Effector memory CD8-positive, alpha-beta T cell (primary cell): Measurements from ENCODE around the gene TAMALIN.
A peak's percentile ranks its signal among the peaks of the same experiment; 100 is the strongest.

Experiments
- ATAC-seq: fragments of 150-1000 bp; cut with Tn5 transposase; replicated peaks from 2 replicates; pipeline ENCODE4 v1.10.0; 2021; ENCODE audit warnings: mild to moderate bottlenecking, moderate library complexity
- DNase-seq, 3 experiments: peaks; one replicate each; pipeline ENCODE4 v3.0.0; 2021
- H3K27ac Mint-ChIP-seq, 2 donors: one replicate each; pipeline ENCODE4 v1.8.0; 2022; ENCODE audit warnings: mild to moderate bottlenecking in 2 of 2, mixed read lengths in 2 of 2, moderate library complexity in 2 of 2
- H3K27me3 Mint-ChIP-seq, 2 donors: one replicate each; pipeline ENCODE4 v1.8.0; 2022; ENCODE audit warnings: mixed read lengths in 2 of 2
- H3K36me3 Mint-ChIP-seq: one replicate; pipeline ENCODE4 v1.8.0; 2022; ENCODE audit warnings: mild to moderate bottlenecking, moderate library complexity, mixed read lengths; ENCODE audit not compliant: insufficient read depth
- H3K4me1 Mint-ChIP-seq, 2 donors: one replicate each; pipeline ENCODE4 v1.8.0; 2022; ENCODE audit warnings: low read depth in 2 of 2, mixed read lengths in 2 of 2
- H3K4me3 Mint-ChIP-seq, 2 donors: one replicate each; pipeline ENCODE4 v1.8.0; 2022; ENCODE audit warnings: mild to moderate bottlenecking in 2 of 2, mixed read lengths in 2 of 2, moderate library complexity in 2 of 2
- H3K9me3 Mint-ChIP-seq, 2 donors: one replicate each; pipeline ENCODE4 v1.8.0; 2022; ENCODE audit warnings: mixed read lengths in 2 of 2

The TAMALIN gene

DNA sequence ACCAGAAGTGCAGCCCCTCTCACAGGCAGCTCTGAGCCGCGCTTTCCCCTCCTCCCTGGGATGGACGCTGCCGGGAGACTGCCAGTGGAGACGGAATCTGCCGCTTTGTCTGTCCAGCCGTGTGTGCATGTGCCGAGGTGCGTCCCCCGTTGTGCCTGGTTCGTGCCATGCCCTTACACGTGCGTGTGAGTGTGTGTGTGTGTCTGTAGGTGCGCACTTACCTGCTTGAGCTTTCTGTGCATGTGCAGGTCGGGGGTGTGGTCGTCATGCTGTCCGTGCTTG is 12.3 kb upstream of the TAMALIN start:
- Mint-ChIP-seq H3K27ac (no peak overlapping the region), H3K9me3 (no peaks in the 10 kb centered on the region), H3K4me3 (no peak overlapping the region), H3K4me1 (peaks cover 0 to 4% of the 10 kb centered on the region in 2 donors), H3K27me3 (no peaks in the 10 kb centered on the region), H3K36me3 (peaks cover 6% of the 10 kb centered on the region)
- ATAC-seq (no peak), DNase-seq (no peak)

DNA sequence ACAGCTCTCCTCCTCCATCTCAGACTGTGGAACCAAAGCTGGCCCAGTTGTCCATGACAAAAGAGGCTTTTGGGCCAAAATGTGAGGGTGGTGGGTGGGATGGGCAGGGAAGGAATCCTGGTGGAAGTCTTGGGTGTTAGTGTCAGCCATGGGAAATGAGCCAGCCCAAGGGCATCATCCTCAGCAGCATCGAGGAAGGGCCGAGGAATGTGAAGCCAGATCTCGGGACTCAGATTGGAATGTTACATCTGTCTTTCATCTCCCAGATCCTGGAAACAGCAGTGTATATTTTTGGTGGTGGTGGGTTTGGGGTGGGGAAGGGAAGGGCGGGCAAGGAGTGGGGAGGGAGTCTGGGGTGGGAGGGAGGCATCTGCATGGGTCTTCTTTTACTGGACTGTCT is 11.8 kb upstream of the TAMALIN start:
- H3K27ac Mint-ChIP-seq, result no peak overlapping the region
- no peaks in the 10 kb centered on the region for H3K27me3 Mint-ChIP-seq
- H3K36me3 Mint-ChIP-seq, result peaks cover 6% of the 10 kb centered on the region
- peaks cover 0 to 4% of the 10 kb centered on the region in 2 donors for H3K4me1 Mint-ChIP-seq
- DNase-seq, result no peak
- no peak for ATAC-seq
- no peaks in the 10 kb centered on the region for H3K9me3 Mint-ChIP-seq
- no peak overlapping the region for H3K4me3 Mint-ChIP-seq

DNA sequence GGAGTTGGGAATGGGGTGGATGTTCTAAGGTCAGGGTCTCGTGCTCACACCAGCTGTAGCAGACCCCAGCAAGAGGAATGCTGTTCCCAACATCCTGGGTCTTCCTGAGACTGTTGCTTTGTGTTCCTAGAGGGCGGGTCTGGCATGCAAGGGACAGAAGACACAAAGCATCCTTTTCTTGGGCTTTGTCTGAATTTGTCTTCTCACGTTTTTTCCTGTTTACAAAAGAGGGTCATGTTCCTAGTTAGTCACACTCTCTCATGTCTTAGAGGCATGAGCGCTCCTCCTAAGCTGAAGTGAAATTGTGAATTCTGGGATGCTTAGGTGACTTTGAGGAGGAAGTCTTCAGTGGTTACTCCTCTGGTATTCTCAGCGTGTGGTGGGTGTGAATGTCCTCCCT is 9.6 kb upstream of the TAMALIN start:
- Mint-ChIP-seq H3K4me1 (peaks cover 0 to 4% of the 10 kb centered on the region in 2 donors), H3K4me3 (no peak overlapping the region), H3K9me3 (no peaks in the 10 kb centered on the region), H3K27ac (peak overlapping the region in 1 of 2 donors; percentile 28), H3K36me3 (peaks cover 6% of the 10 kb centered on the region), H3K27me3 (no peaks in the 10 kb centered on the region)
- DNase-seq (no peak), ATAC-seq (no peak)

DNA sequence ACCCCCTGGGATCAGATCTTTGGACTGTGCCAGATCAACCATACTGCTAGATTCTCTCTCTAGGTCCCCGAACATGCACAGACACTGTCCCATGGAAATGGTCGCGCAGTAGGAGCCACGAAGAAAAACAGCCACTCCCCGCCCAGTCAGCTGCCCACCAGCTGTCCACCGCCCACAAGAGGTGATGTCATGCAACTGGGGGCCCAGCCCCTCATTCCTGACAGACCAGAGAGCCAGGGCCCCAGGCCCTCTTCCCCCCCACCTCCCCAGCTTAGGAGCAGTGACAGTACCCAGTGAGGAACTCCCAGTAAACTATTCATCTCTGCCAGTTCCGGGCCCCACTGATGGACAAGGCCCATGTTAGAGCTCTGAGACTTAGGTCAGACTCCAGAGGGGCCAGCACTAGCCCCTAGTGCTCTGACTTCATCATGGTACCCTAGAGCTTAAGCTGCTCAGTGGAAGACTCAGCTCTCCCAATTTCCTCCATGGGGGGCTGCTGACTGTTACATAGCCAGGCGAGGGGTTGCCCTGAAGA is 3.7 kb upstream of the TAMALIN start:
- no peaks in the 10 kb centered on the region for H3K9me3 Mint-ChIP-seq
- peaks cover 10 to 18% of the 10 kb centered on the region in 2 donors for H3K4me1 Mint-ChIP-seq
- no peak overlapping the region for H3K27ac Mint-ChIP-seq
- DNase-seq (no peak), ATAC-seq (no peak)
- H3K36me3 Mint-ChIP-seq, result peaks cover 17% of the 10 kb centered on the region
- H3K4me3 Mint-ChIP-seq, result no peak overlapping the region
- H3K27me3 Mint-ChIP-seq, result peaks cover 19 to 20% of the 10 kb centered on the region in 2 donors

DNA sequence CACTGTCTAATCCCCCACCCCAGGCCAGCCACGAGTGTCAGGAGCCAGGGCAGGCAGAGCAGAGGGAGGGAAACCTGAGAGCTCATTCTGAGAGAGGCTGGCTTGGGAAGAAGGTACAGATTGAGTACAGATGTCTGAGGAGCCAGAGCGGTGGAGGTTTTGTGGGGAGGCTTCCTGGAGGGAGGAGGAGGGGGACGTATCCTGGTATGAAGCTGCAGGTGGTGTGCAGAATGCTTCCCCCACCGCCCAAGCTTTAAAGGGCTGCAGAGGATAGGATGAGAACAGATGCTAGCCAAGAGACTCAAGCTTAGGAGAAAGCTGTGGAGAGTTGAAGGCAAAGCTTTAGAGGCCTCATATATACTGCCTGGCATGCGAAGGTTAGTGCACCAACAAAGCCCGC is 3.2 kb upstream of the TAMALIN start:
- ATAC-seq (no peak), DNase-seq (no peak)
- no peak overlapping the region for H3K27ac Mint-ChIP-seq
- peaks cover 14 to 19% of the 10 kb centered on the region in 2 donors for H3K4me1 Mint-ChIP-seq
- H3K4me3 Mint-ChIP-seq, result no peak overlapping the region
- H3K27me3 Mint-ChIP-seq, result peaks cover 19 to 20% of the 10 kb centered on the region in 2 donors
- peaks cover 19% of the 10 kb centered on the region for H3K36me3 Mint-ChIP-seq
- no peaks in the 10 kb centered on the region for H3K9me3 Mint-ChIP-seq

DNA sequence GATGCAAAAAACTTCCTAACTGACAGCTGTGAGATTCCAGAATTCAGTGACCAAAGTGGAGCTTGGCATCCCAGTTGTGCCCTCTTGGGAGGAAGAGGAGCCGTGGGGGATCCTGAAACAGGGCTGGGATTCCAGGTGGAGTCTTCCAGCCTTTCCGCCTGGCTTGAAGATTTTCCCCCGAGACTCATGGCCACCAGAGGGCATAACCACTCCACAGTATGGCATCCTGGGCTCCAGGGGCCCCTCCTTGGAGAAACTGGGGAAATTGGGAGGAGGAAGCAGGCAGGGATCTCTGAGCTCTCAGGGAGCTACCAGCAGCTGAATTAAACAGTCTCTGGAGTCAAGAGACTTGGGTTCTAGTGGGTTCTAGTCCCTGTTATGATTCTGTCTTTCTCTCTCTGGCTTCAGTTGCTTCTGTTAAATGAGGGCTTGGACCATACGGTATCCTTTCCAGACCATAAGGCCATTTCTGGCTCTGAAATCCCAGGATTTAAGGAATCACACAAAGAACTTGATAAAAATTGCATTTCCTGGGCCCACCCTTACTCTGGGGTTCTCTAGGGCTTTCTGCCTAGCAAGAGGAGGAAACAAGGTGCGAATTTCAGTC is 2.6 kb upstream of the TAMALIN start:
- H3K36me3 Mint-ChIP-seq, result peaks cover 25% of the 10 kb centered on the region
- DNase-seq (no peak), ATAC-seq (no peak)
- H3K4me3 Mint-ChIP-seq, result no peak overlapping the region
- no peak overlapping the region for H3K27ac Mint-ChIP-seq
- peaks cover 19 to 20% of the 10 kb centered on the region in 2 donors for H3K27me3 Mint-ChIP-seq
- peaks cover 15 to 19% of the 10 kb centered on the region in 2 donors for H3K4me1 Mint-ChIP-seq
- no peaks in the 10 kb centered on the region for H3K9me3 Mint-ChIP-seq

DNA sequence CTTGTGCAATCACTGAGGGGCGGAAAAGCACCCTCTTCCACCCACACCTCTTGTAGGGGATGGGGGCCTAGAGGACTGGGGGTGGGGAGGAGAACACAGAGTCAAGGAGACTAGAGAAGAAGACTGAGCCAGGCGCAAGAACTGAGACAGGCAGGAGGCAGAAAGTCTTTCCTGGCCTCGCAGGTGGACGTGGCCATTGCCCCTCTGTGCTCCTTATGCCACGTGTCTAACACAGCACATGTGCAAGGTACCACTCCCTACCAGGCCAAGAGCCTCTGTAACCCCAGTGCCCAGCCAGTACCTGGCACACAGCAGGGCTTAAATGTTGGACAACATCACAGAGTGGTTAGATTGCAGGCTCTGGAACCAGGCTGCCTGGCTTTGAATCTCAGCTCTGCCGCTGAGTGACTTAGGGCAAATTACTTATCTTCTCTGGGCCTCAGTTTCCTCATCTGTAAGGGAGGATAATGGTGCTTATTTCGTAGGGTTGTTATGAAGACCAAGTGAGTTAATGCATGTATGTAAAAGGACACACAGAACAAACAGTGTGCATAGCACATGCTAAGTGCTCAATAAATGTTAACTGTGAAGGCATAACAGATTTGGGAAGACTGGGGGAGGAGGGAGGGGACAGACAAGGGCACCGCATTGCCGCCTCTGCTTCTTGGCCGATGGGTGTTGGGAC is 1.4 kb upstream of the TAMALIN start:
- DNase-seq (no peak), ATAC-seq (no peak)
- H3K9me3 Mint-ChIP-seq, result no peaks in the 10 kb centered on the region
- peaks cover 19 to 20% of the 10 kb centered on the region in 2 donors for H3K27me3 Mint-ChIP-seq
- H3K36me3 Mint-ChIP-seq, result peaks cover 27% of the 10 kb centered on the region
- H3K4me1 Mint-ChIP-seq, result peaks cover 17 to 19% of the 10 kb centered on the region in 2 donors
- H3K4me3 Mint-ChIP-seq, result peak overlapping the region; percentile 79 to 84
- peak overlapping the region; percentile 73 to 86 for H3K27ac Mint-ChIP-seq

DNA sequence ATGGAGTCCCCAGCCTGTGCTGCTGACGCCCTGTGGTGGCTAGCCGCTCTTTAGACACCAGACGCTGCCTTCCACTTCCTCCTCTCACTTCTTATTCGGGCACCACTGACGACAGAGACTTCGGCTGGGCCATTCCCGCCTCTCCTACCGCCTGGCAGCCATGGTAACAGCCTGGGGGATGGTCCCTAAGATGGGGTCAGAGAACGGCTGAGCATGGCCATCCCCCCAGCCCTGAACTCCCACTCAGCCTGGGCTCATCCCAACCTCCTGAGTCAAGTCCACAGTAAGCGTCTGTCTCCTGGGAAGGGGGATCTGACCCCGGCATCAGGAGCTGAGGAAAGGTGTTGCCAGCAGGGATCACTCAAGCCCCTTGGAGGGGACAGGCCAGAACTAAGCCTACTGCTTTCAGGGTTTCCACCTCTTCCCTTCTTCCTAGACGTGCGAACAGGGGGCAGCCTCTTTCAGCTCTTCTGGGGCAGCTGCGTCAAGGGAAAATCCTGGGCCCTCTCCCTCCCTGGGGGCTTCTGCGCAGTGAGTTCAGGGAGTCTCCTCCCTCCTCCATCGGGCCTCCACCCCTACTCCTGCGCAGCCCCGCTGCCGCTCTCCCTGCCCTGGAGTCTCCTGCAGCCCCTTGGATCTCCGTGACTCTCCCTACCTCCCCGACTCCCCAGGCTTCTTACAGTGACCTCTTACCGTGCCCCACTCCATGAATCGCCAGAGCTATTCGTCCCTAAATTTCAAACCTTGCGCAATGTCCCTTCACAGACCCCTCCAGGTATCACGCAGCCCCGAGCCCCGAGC is 643 bp upstream of the TAMALIN start:
- Mint-ChIP-seq H3K9me3 (no peaks in the 10 kb centered on the region), H3K27me3 (peaks cover 19 to 20% of the 10 kb centered on the region in 2 donors), H3K4me1 (peaks cover 17 to 19% of the 10 kb centered on the region in 2 donors), H3K36me3 (peaks cover 32% of the 10 kb centered on the region), H3K4me3 (peak overlapping the region; percentile 79 to 84), H3K27ac (peak overlapping the region; percentile 73 to 86)
- peak in 1 of 3 experiments; percentile 35 for DNase-seq
- peak; percentile 25 for ATAC-seq

DNA sequence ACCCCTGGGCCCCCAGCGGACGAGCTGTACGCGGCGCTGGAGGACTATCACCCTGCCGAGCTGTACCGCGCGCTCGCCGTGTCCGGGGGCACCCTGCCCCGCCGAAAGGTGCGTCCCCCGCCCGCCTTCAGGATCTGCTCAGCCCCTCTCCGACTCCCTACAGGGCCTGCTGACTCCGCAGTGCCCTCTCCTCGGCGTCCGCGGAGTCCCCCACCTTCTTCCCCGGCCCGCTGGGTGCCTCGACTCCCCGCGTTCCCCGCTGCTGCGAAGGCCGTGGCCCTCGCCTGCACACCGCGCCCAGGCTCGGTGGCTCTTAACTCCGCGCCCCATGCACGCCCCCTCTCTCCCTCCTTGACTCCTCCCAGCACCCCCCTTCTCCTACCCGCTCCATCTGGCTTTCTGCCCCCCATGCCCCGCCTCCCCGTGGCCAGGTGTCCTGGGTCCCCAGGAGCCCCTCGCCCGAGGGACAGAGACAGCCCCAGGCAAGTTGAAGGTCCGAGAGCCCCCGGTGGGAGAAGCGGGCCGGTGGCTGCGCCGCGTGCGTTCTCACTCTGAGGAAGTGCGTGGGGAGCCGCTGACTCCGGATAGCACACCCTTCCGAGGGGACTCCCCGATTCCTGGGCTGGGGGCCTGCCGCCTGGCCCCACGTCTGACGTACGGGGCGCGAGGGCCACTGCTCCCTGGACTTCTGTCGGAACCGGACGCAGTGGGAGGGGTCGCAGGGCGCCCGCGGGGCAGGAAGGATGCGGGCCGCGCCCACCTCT is 594 bp downstream of the TAMALIN start:
- Mint-ChIP-seq H3K4me3 (peak overlapping the region; percentile 87 to 89), H3K27me3 (peaks cover 19 to 20% of the 10 kb centered on the region in 2 donors), H3K27ac (peak overlapping the region; percentile 79 to 93), H3K36me3 (peaks cover 39% of the 10 kb centered on the region), H3K4me1 (peaks cover 17 to 19% of the 10 kb centered on the region in 2 donors), H3K9me3 (no peaks in the 10 kb centered on the region)
- peak; percentile 60 for ATAC-seq
- peak; percentile 44 to 53 (median 48) for DNase-seq

DNA sequence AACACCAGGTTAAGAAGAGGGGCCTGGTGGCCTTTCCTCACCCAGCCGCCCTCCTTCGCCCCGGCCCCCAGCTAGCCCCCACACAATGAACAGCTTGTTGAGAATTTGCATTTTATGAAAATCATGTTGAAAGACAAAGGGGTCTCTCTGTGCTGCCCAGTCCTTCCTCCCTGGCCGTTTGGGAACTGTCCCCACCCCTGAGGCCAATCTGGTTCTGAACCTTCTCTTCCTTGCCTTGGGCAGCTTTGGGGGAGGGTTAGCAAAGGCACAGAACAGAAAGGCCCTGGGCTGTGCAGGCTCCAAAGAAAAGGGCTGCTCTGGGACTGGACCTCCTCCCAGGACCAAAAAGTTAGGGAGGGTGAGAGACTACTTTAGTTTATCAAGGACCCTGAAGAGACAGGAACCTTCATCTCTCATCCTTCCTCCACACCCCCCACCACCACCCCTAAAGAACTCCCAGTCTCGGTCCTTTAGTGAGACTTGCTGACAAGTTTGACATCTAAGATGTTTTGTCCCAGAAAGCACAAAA is 1.3 kb downstream of the TAMALIN start:
- Mint-ChIP-seq H3K36me3 (peaks cover 40% of the 10 kb centered on the region), H3K4me3 (peak overlapping the region; percentile 87 to 89), H3K27me3 (peaks cover 19 to 20% of the 10 kb centered on the region in 2 donors), H3K27ac (peak overlapping the region; percentile 79 to 93), H3K9me3 (no peaks in the 10 kb centered on the region), H3K4me1 (peaks cover 17 to 19% of the 10 kb centered on the region in 2 donors)
- no peak for DNase-seq
- ATAC-seq, result no peak

DNA sequence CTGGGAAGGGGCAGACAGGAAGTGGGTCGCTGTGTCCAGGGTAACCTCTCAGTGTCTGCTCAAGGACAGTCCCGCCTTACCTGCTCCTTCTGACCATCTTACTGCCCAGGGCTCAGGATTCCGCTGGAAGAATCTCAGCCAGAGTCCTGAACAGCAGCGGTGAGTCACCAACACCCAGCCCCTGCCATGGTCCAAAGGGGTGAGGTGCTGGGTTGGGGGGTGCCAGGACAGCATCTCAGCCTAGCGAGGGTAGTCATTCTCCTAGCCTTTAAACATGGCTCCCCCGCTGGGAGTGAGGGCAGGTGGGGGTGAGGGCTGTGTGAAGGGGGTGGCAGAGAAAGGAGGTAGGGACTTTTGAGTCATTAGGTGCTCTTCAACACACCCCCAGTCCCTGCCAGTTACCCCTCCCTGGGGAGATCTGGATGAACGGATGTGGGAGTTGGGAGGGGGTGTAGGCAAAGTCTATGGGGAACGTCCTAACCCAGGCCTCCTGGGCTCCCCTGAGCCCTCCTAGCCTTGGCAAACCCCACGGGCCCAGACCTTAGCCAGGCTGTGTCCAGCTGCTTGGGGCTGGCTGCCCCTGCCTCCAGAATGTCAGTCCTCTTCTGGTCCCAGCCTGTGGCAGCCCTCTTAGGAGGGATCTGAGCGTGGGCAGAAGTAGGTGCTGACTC is 2.5 kb downstream of the TAMALIN start:
- Mint-ChIP-seq H3K9me3 (no peaks in the 10 kb centered on the region), H3K4me1 (peaks cover 17 to 19% of the 10 kb centered on the region in 2 donors), H3K27me3 (peaks cover 19 to 20% of the 10 kb centered on the region in 2 donors), H3K4me3 (peak overlapping the region in 1 of 2 donors; percentile 21), H3K27ac (peak overlapping the region; percentile 52 to 93), H3K36me3 (peaks cover 52% of the 10 kb centered on the region)
- ATAC-seq (no peak), DNase-seq (no peak)

DNA sequence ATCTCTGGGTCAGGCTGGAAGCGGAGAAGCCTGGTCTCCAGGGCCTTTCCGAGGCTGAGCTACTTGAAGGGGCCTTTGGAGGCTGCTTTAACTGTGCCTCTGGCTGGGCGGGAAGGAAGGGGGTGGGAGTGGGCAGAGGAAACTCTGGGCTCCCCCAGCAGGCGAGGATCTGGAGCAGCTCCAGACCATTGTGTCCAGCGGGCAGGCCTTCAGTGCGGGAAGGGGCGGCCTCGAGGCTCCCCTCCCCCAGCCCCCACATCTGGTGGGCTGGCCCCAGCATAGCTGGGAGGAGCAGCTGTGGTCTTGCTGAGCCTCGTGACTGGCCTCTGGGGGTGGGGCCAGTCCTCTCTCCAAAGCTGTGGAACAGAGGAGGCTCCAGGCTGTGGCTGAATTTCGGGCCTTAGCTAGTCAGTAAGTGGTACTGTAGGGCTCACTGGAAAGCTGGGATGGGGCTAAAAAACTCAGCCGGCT is 3.4 kb downstream of the TAMALIN start:
- Mint-ChIP-seq H3K36me3 (peaks cover 56% of the 10 kb centered on the region), H3K4me1 (peaks cover 17 to 19% of the 10 kb centered on the region in 2 donors), H3K9me3 (no peaks in the 10 kb centered on the region), H3K27ac (peak overlapping the region in 1 of 2 donors; percentile 93), H3K4me3 (no peak overlapping the region), H3K27me3 (peaks cover 13 to 19% of the 10 kb centered on the region in 2 donors)
- ATAC-seq (no peak), DNase-seq (no peak)
